ENCODE results near the gene CD180. TPM values are rescaled to one million over a fixed set of nuclear protein-coding genes. Genes with fewer than 3 reads are reported as not detected.

The CD180 gene
- total RNA-seq, 1 experiment from 2014 or later, result not detected

GRCh38 chr5:67190410-67190809 lies 6.2 kb downstream of the CD180 start:
- Histone ChIP-seq H3K9me3 (replicated peaks) (no peaks in the 10 kb centered on the region), H3K27ac (no peak overlapping the region), H3K36me3 (no peaks in the 10 kb centered on the region), H3K4me1 (replicated peaks) (peaks cover 11% of the 10 kb centered on the region), H3K4me3 (no peak overlapping the region), H3K27me3 (replicated peaks) (no peaks in the 10 kb centered on the region)
- no peak for DNase-seq (ENCODE audit: low read depth in 1 of 2, low spot score in 2 of 2)

- Histone ChIP-seq H3K27me3 (replicated peaks) (no peaks in the 10 kb centered on the region), H3K27ac (no peak overlapping the region), H3K36me3 (no peaks in the 10 kb centered on the region), H3K9me3 (replicated peaks) (no peaks in the 10 kb centered on the region), H3K4me1 (replicated peaks) (peaks cover 11% of the 10 kb centered on the region), H3K4me3 (no peak overlapping the region)
- DNase-seq (ENCODE audit: low read depth in 1 of 2, low spot score in 2 of 2), result no peak
Measured at GRCh38 chr5:67189931-67190330, 6.7 kb downstream of the CD180 start.

- no peaks in the 10 kb centered on the region for H3K27me3 ChIP-seq (replicated peaks)
- no peak for DNase-seq (ENCODE audit: low read depth in 1 of 2, low spot score in 2 of 2)
- no peak overlapping the region for H3K4me3 ChIP-seq
- H3K4me1 ChIP-seq (replicated peaks), result peaks cover 11% of the 10 kb centered on the region
- no peaks in the 10 kb centered on the region for H3K36me3 ChIP-seq
- no peak overlapping the region for H3K27ac ChIP-seq
- H3K9me3 ChIP-seq (replicated peaks), result no peaks in the 10 kb centered on the region
Measured at GRCh38 chr5:67189079-67189354, 7.6 kb downstream of the CD180 start.

GRCh38 chr5:67188274-67189078 lies 8.1 kb downstream of the CD180 start:
- Histone ChIP-seq H3K27ac (no peak overlapping the region), H3K4me1 (replicated peaks) (peaks cover 11% of the 10 kb centered on the region), H3K27me3 (replicated peaks) (no peaks in the 10 kb centered on the region), H3K36me3 (no peaks in the 10 kb centered on the region), H3K9me3 (replicated peaks) (no peaks in the 10 kb centered on the region), H3K4me3 (no peak overlapping the region)
- DNase-seq (ENCODE audit: low read depth in 1 of 2, low spot score in 2 of 2), result no peak

- H3K9me3 ChIP-seq (replicated peaks), result no peaks in the 10 kb centered on the region
- H3K4me3 ChIP-seq, result no peak overlapping the region
- no peaks in the 10 kb centered on the region for H3K27me3 ChIP-seq (replicated peaks)
- no peaks in the 10 kb centered on the region for H3K36me3 ChIP-seq
- DNase-seq (ENCODE audit: low read depth in 1 of 2, low spot score in 2 of 2), result no peak
- no peak overlapping the region for H3K27ac ChIP-seq
- peaks cover 11% of the 10 kb centered on the region for H3K4me1 ChIP-seq (replicated peaks)
Measured at GRCh38 chr5:67187006-67187715, 9.4 kb downstream of the CD180 start.

GRCh38 chr5:67183859-67184258 lies 12.7 kb downstream of the CD180 start:
- Histone ChIP-seq H3K4me1 (replicated peaks) (no peaks in the 10 kb centered on the region), H3K36me3 (no peaks in the 10 kb centered on the region), H3K9me3 (replicated peaks) (no peaks in the 10 kb centered on the region), H3K4me3 (no peak overlapping the region), H3K27me3 (replicated peaks) (no peaks in the 10 kb centered on the region), H3K27ac (no peak overlapping the region)
- no peak for DNase-seq (ENCODE audit: low read depth in 1 of 2, low spot score in 2 of 2)

- Histone ChIP-seq H3K36me3 (no peaks in the 10 kb centered on the region), H3K27me3 (replicated peaks) (no peaks in the 10 kb centered on the region), H3K27ac (no peak overlapping the region), H3K4me3 (no peak overlapping the region), H3K9me3 (replicated peaks) (no peaks in the 10 kb centered on the region), H3K4me1 (replicated peaks) (no peaks in the 10 kb centered on the region)
- DNase-seq (ENCODE audit: low read depth in 1 of 2, low spot score in 2 of 2), result no peak
Measured at GRCh38 chr5:67182301-67182790, 14.3 kb downstream of the CD180 start.

- H3K4me3 ChIP-seq, result no peak overlapping the region
- H3K9me3 ChIP-seq (replicated peaks), result 0 out of 2 replicates have a peak, but pooled peaks cover 2% of the 10 kb centered on the region
- no peaks in the 10 kb centered on the region for H3K27me3 ChIP-seq (replicated peaks)
- no peaks in the 10 kb centered on the region for H3K4me1 ChIP-seq (replicated peaks)
- no peaks in the 10 kb centered on the region for H3K36me3 ChIP-seq
- DNase-seq (ENCODE audit: low read depth in 1 of 2, low spot score in 2 of 2), result no peak
- no peak overlapping the region for H3K27ac ChIP-seq
Measured at GRCh38 chr5:67181648-67182221, 14.9 kb downstream of the CD180 start.

GRCh38 chr5:67179697-67180361 lies 16.8 kb downstream of the CD180 start:
- no peak for DNase-seq (ENCODE audit: low read depth in 1 of 2, low spot score in 2 of 2)
- Histone ChIP-seq H3K9me3 (replicated peaks) (0 out of 2 replicates have a peak, but pooled peaks cover 2% of the 10 kb centered on the region), H3K36me3 (no peaks in the 10 kb centered on the region), H3K27me3 (replicated peaks) (no peaks in the 10 kb centered on the region), H3K4me3 (no peak overlapping the region), H3K4me1 (replicated peaks) (no peaks in the 10 kb centered on the region), H3K27ac (no peak overlapping the region)

- Histone ChIP-seq H3K36me3 (no peaks in the 10 kb centered on the region), H3K9me3 (replicated peaks) (0 out of 2 replicates have a peak, but pooled peaks cover 2% of the 10 kb centered on the region), H3K27ac (no peak overlapping the region), H3K4me1 (replicated peaks) (no peaks in the 10 kb centered on the region), H3K4me3 (no peak overlapping the region), H3K27me3 (replicated peaks) (no peaks in the 10 kb centered on the region)
- DNase-seq (ENCODE audit: low read depth in 1 of 2, low spot score in 2 of 2), result no peak
Measured at GRCh38 chr5:67178966-67179365, 17.6 kb downstream of the CD180 start.

GRCh38 chr5:67178085-67178484 lies 18.5 kb downstream of the CD180 start:
- no peak for DNase-seq (ENCODE audit: low read depth in 1 of 2, low spot score in 2 of 2)
- no peak overlapping the region for H3K27ac ChIP-seq
- H3K27me3 ChIP-seq (replicated peaks), result no peaks in the 10 kb centered on the region
- no peaks in the 10 kb centered on the region for H3K36me3 ChIP-seq
- H3K9me3 ChIP-seq (replicated peaks), result 0 out of 2 replicates have a peak, but pooled peaks cover 2% of the 10 kb centered on the region
- H3K4me3 ChIP-seq, result no peak overlapping the region
- no peaks in the 10 kb centered on the region for H3K4me1 ChIP-seq (replicated peaks)

GRCh38 chr5:67176936-67177335 lies 19.7 kb downstream of the CD180 start:
- Histone ChIP-seq H3K9me3 (replicated peaks) (0 out of 2 replicates have a peak, but pooled peaks cover 2% of the 10 kb centered on the region), H3K36me3 (no peaks in the 10 kb centered on the region), H3K27ac (no peak overlapping the region), H3K4me3 (no peak overlapping the region), H3K27me3 (replicated peaks) (no peaks in the 10 kb centered on the region), H3K4me1 (replicated peaks) (no peaks in the 10 kb centered on the region)
- DNase-seq (ENCODE audit: low read depth in 1 of 2, low spot score in 2 of 2), result no peak

GRCh38 chr5:67173959-67174358 lies 22.6 kb downstream of the CD180 start:
- Histone ChIP-seq H3K27me3 (replicated peaks) (no peaks in the 10 kb centered on the region), H3K27ac (no peak overlapping the region), H3K4me3 (no peak overlapping the region), H3K4me1 (replicated peaks) (no peaks in the 10 kb centered on the region), H3K9me3 (replicated peaks) (0 out of 2 replicates have a peak, but pooled peaks cover 2% of the 10 kb centered on the region), H3K36me3 (no peaks in the 10 kb centered on the region)
- no peak for DNase-seq (ENCODE audit: low read depth in 1 of 2, low spot score in 2 of 2)

All from SJSA1 (cell line).